ENCODE data around the gene HOXA9.

The HOXA9 gene

DNA sequence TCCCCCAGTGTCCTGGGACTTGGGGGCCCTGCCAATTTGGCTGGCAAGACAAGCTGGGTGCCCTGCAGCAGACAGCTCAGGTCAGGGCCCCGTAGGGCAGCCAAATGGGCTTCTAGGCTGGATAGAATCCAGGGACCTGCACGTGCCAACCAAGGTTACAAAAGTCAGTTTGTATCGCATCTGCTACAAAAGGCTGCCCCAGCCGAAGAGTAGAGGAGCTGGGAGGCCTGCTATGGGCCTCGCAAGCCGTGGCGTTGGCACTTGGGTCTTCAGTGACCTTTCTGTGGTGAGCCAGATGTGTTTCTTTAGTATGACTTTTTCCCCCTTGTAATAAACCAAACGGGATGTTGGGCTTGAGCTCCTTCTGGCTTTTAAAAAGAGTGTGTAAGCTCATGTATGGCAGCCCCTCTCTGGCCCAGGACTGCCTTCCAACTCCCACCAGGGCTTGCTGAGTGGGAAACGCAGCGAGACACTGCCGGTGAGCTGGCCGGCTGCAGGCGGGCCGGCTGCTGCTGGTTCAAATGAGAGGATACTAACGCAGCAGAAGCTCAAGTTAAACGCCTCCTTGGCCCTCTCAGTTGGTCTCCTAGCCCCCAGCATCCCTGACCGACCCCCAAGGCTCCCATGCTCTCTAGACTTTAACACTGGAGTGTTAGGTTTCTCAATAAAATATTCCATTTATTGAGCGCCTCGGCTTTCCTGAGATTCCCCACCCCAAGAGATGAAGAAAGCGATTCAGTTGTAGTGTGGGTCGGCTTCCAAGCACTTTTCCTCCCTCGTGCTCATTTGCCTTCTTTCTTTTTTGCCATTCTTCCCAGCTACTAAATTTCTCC, 11.8 kb upstream of the HOXA9 start:
- no peak for DNase-seq (ENCODE audit: low read depth in 2 of 2)

- no peak for DNase-seq (ENCODE audit: low read depth in 2 of 2)
Measured at GRCh38 chr7:27176524-27176845, 11.1 kb upstream of the HOXA9 start.

GRCh38 chr7:27175626-27176523, 10.5 kb upstream of the HOXA9 start:
- no peak for DNase-seq (ENCODE audit: low read depth in 2 of 2)

GRCh38 chr7:27174874-27175625, 9.7 kb upstream of the HOXA9 start:
- DNase-seq (ENCODE audit: low read depth in 2 of 2), result no peak

- DNase-seq (ENCODE audit: low read depth in 2 of 2), result no peak
Measured at GRCh38 chr7:27173956-27174873, 8.9 kb upstream of the HOXA9 start, which contains the start of gene HOXA10. TSS of gene HOXA10 (minus strand) at chr7:27174320. CDS start at chr7:27174306, 14 bp downstream.

DNA sequence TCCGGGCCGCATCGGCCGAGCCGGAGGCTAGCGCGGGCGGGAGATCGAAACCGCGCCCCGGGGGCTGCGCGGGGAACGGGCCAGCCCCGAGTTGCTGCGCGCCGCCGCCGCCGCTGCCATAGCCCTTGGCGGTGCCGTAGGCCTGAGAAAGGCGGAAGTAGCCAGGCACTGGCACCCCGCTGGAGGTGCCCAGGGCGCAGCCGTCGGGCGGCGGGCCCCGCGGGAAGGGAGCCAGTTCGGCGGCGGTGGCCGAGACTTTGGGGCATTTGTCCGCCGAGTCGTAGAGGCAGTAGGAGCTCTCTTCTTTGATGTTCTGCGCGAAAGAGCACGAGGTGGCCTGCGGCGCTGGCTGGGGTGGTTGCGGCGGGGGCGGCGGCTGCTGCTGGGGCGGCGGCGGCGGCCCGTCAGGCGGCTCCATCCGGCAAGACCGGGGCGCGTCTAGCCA, 8.2 kb upstream of the HOXA9 start:
- no peak for DNase-seq (ENCODE audit: low read depth in 2 of 2)

- DNase-seq (ENCODE audit: low read depth in 2 of 2), result no peak
Measured at GRCh38 chr7:27172823-27173510, 7.6 kb upstream of the HOXA9 start.

GRCh38 chr7:27172315-27172774, 7.0 kb upstream of the HOXA9 start:
- DNase-seq (ENCODE audit: low read depth in 2 of 2), result no peak

- DNase-seq (ENCODE audit: low read depth in 2 of 2), result no peak
Measured at GRCh38 chr7:27171637-27172314, 6.4 kb upstream of the HOXA9 start.

GRCh38 chr7:27171325-27171636, 5.9 kb upstream of the HOXA9 start:
- no peak for DNase-seq (ENCODE audit: low read depth in 2 of 2)

- DNase-seq (ENCODE audit: low read depth in 2 of 2), result no peak
Measured at GRCh38 chr7:27170426-27171324, 5.3 kb upstream of the HOXA9 start.

GRCh38 chr7:27169658-27170425, 4.5 kb upstream of the HOXA9 start:
- no peak for DNase-seq (ENCODE audit: low read depth in 2 of 2)

- DNase-seq (ENCODE audit: low read depth in 2 of 2), result no peak
Measured at GRCh38 chr7:27168265-27168947, 3.1 kb upstream of the HOXA9 start.

GRCh38 chr7:27167916-27168264, 2.6 kb upstream of the HOXA9 start:
- DNase-seq (ENCODE audit: low read depth in 2 of 2), result no peak

DNA sequence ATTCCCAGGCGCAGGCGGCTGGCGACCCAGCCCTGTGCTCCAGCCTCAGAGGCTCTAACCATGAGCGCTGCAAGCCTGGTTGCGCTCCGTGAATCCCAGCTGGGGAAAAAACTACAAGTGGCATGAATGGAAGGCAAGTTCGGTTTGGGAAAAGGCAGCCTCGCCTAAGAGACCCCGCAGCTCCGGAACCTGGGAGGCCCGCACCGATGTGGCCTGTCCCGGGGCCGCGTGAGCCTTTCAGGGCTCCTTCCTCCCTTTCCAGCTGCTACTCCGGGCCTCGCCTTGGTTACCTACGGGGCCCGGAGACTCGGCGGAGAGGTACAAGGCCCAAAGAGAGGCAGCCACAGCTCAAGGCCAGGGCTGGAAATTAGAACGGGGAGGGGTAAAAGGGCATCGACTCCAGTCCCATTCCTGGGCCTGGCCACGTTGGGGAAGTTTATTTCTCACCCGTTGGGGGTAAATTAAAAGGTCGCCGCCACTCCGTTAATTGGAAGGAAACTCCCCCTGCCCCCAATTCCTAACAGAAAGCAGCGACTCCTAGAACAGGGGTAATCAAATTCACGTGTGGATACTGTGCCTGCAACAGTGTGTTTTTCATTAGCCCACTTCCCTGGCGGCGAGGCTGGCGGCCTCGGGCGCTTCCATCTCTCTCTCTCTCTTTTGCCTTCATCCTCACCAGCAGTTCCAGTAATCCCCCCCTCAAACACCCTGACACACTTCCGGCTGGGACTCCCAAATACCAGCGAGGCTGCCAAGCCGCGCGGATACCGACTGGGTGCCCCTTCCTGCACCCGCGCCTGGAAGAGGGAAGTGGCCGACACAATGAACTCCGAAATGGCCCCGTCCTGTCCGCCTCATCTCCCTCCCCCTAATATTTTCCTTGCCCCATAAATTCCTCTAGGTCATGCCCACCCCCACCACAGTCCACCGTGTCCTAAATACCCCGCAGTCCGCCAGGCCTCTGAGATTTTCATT, 1.5 kb upstream of the HOXA9 start:
- DNase-seq (ENCODE audit: low read depth in 2 of 2), result no peak

DNA sequence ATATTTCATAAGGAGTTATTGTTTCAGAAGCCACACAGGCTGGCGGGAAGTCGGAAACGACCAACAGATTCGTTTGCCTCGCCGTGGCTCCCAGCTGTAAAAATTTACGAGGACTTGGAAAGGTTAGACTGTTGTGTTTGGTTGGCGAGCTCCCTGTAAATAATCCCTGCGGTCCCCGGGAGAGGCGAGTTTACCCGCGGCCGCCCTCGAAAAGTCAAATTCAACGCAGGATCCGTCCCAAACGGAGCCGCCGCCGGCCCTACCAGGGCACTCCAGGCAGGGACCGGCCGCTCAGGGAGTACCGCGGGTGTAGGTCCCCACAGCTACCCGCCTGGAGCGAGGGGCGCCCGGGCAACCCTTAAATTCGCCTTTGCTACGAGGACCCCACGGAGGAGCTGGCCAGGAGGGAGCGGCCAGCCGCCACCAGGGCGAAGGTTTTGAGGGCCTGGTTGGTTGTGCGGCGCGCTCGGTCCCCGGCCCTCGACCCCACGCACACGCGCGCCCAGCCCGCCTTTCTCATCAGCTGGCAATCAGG, 726 bp upstream of the HOXA9 start:
- no peak for DNase-seq (ENCODE audit: low read depth in 2 of 2)

Measured in stimulated activated CD8-positive, alpha-beta memory T cell treated with anti-CD3 and anti-CD28 coated beads, Interleukin-7, amount 100 ng/mL, for 1 hour (primary cell).